Measurements from ENCODE around the gene SLN. TPM values are rescaled to one million over a fixed set of nuclear protein-coding genes. Genes with fewer than 3 reads are reported as not detected.

SLN gene
- total and polyA plus RNA-seq, 5 experiments from 2014 or later, result not detected

DNA sequence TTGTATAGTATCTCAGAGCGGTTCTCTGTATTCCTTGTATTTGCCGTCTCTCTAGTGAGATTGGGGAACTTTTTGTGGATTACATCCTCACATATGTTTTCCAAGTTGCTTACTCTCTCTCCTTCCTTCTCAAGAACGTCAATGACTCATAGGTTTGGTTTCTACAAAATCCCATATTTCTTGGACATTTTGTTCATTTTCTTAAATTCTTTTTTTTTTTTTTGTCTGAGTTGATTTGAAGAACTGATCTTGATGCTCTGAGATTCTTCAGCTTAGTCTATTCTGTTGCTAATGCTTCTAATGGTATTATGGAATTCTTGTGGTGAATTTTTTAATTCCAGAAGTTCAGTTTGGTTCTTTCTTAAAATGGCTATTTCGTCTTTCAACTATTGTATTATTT lies 28.4 kb upstream of the SLN start:
- Mint-ChIP-seq H3K4me3 (no peak overlapping the region), H3K27me3 (peaks cover 21 to 70% (median 39%) of the 10 kb centered on the region in 5 donors), H3K36me3 (peaks cover 0 to 19% (median 0%) of the 10 kb centered on the region in 3 donors), H3K27ac (no peak overlapping the region), H3K4me1 (no peaks in the 10 kb centered on the region), H3K9me3 (peaks cover 0 to 24% (median 5%) of the 10 kb centered on the region in 9 donors)
- no peak for ATAC-seq
- DNase-seq, result no peak
- POLR2A ChIA-PET, result no interaction called here

DNA sequence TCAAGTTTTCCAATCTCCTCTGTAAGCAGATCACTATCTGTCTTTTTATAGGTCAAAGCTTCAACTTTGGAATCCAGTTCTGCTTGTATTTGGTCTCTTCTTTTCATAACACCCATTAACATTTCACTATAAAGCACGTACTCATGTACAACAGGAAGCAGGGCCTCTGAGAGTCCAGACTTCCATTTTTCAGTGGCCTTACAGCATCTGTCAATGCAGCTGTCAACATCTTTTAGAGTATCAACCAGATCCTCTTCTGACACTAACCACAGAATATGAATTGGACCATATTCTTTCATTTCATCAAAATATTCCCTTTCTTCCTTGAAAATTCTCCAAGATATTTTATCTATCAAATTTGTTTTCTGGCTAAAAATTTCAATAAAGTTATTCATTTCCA lies 24.7 kb upstream of the SLN start:
- Mint-ChIP-seq H3K27ac (peak overlapping the region in 1 of 10 donors; percentile 63), H3K27me3 (peaks cover 12 to 48% (median 27%) of the 10 kb centered on the region in 5 donors), H3K36me3 (peaks cover 0 to 19% (median 0%) of the 10 kb centered on the region in 3 donors), H3K4me1 (no peaks in the 10 kb centered on the region), H3K4me3 (no peak overlapping the region), H3K9me3 (peaks cover 0 to 24% (median 5%) of the 10 kb centered on the region in 9 donors)
- ATAC-seq, result no peak
- POLR2A ChIA-PET, result no interaction called here
- no peak for DNase-seq

- no peak for DNase-seq
- no peak for ATAC-seq
- Mint-ChIP-seq H3K27ac (no peak overlapping the region), H3K4me1 (no peaks in the 10 kb centered on the region), H3K4me3 (no peak overlapping the region), H3K36me3 (no peaks in the 10 kb centered on the region), H3K9me3 (peaks cover 0 to 3% (median 0%) of the 10 kb centered on the region in 9 donors), H3K27me3 (peaks cover 8 to 25% (median 16%) of the 10 kb centered on the region in 5 donors)
- POLR2A ChIA-PET, result no interaction called here
These were observed 21.7 kb upstream of the SLN start for GRCh38 chr11:107733518-107733917.

GRCh38 chr11:107732689-107733051 lies 20.8 kb upstream of the SLN start:
- DNase-seq (no peak), ATAC-seq (no peak)
- peaks cover 8 to 23% (median 17%) of the 10 kb centered on the region in 5 donors for H3K27me3 Mint-ChIP-seq
- H3K4me1 Mint-ChIP-seq, result no peaks in the 10 kb centered on the region
- no peak overlapping the region for H3K27ac Mint-ChIP-seq
- H3K36me3 Mint-ChIP-seq, result no peaks in the 10 kb centered on the region
- POLR2A ChIA-PET, result no interaction called here
- no peak overlapping the region for H3K4me3 Mint-ChIP-seq
- peaks cover 0 to 3% (median 0%) of the 10 kb centered on the region in 9 donors for H3K9me3 Mint-ChIP-seq

DNA sequence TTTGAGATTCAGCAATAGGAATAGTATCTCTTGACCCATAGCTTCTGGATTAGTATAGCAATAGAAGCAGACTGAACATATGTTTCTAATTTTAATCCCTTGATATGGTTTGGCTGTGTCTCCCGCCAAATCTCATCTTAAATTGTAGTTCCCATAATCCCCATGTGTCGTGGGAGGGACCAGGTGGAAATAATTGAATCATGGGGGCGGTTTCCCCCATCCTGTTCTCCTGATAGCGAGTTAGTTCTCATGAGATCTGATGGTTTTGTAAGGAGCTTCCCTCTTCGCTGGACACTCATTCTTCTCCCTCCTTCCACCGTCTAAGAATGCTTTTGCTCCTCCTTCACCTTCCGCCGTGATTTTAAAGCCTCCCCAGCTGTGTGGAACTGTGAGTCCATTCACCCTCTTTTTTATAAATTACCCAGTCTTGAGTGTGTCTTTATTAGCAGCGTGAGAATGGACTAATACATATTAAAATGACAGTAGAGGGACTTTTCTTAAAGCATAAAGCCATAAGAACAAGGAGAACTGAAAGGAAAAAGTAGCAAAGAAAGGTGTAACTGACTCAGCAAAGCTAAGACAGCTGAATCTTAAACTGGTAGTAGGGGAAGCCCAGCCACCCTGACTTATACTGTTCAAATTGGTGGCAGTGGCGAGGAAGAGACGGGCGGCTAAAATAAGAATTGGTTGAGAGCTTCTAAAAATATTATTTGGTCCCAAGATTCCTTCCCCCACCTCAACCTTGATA lies 20.3 kb upstream of the SLN start:
- ATAC-seq, result no peak
- DNase-seq, result no peak
- Mint-ChIP-seq H3K4me1 (no peaks in the 10 kb centered on the region), H3K27ac (peak overlapping the region in 1 of 10 donors; percentile 51), H3K4me3 (no peak overlapping the region), H3K27me3 (peaks cover 10 to 29% (median 21%) of the 10 kb centered on the region in 5 donors), H3K9me3 (peaks cover 0 to 3% (median 0%) of the 10 kb centered on the region in 9 donors), H3K36me3 (no peaks in the 10 kb centered on the region)
- POLR2A ChIA-PET, result no interaction called here

- H3K27me3 Mint-ChIP-seq, result peaks cover 8 to 20% (median 14%) of the 10 kb centered on the region in 5 donors
- DNase-seq, result no peak
- no peak overlapping the region for H3K4me3 Mint-ChIP-seq
- ATAC-seq, result no peak
- H3K27ac Mint-ChIP-seq, result no peak overlapping the region
- peaks cover 0 to 7% (median 0%) of the 10 kb centered on the region in 9 donors for H3K9me3 Mint-ChIP-seq
- no peaks in the 10 kb centered on the region for H3K4me1 Mint-ChIP-seq
- POLR2A ChIA-PET, result no interaction called here
- H3K36me3 Mint-ChIP-seq, result no peaks in the 10 kb centered on the region
These were observed 10.8 kb upstream of the SLN start for GRCh38 chr11:107722662-107723061.

DNA sequence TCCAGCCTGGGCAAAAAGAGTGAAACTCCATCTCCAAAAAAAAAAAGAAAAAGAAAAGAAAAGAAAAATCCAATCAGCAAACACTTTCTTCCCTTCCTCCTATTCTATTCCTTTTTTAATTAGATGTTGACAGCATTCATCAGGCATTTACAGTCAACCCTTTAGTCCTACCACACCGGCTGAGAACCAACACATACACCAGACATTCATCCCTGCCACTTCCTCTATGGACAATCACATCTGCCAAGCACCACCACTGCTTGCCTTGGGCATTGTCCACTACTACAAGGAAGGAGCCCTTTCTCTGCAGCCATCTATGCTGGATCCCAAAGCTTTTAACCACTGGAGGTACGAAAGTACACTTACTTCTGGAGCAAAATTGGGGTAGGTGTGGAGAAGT lies 9.4 kb upstream of the SLN start:
- no peaks in the 10 kb centered on the region for H3K36me3 Mint-ChIP-seq
- DNase-seq (no peak), ATAC-seq (no peak)
- H3K27me3 Mint-ChIP-seq, result peaks cover 7 to 13% (median 11%) of the 10 kb centered on the region in 5 donors
- no peaks in the 10 kb centered on the region for H3K4me1 Mint-ChIP-seq
- peaks cover 0 to 7% (median 0%) of the 10 kb centered on the region in 9 donors for H3K9me3 Mint-ChIP-seq
- H3K4me3 Mint-ChIP-seq, result no peak overlapping the region
- H3K27ac Mint-ChIP-seq, result no peak overlapping the region
- POLR2A ChIA-PET, result no interaction called here

- DNase-seq (no peak), ATAC-seq (no peak)
- Mint-ChIP-seq H3K27ac (no peak overlapping the region), H3K4me1 (no peaks in the 10 kb centered on the region), H3K27me3 (peaks cover 7 to 18% (median 14%) of the 10 kb centered on the region in 5 donors), H3K9me3 (peaks cover 0 to 7% (median 0%) of the 10 kb centered on the region in 9 donors), H3K4me3 (no peak overlapping the region), H3K36me3 (no peaks in the 10 kb centered on the region)
- POLR2A ChIA-PET, result no interaction called here
These were observed 8.5 kb upstream of the SLN start for GRCh38 chr11:107720303-107720774.

- H3K27ac Mint-ChIP-seq, result no peak overlapping the region
- H3K27me3 Mint-ChIP-seq, result peaks cover 7 to 20% (median 18%) of the 10 kb centered on the region in 5 donors
- POLR2A ChIA-PET, result no interaction called here
- H3K36me3 Mint-ChIP-seq, result no peaks in the 10 kb centered on the region
- H3K9me3 Mint-ChIP-seq, result peaks cover 0 to 7% (median 0%) of the 10 kb centered on the region in 9 donors
- no peak for ATAC-seq
- no peaks in the 10 kb centered on the region for H3K4me1 Mint-ChIP-seq
- no peak overlapping the region for H3K4me3 Mint-ChIP-seq
- no peak for DNase-seq
These were observed 7.9 kb upstream of the SLN start for GRCh38 chr11:107719557-107720302.

DNA sequence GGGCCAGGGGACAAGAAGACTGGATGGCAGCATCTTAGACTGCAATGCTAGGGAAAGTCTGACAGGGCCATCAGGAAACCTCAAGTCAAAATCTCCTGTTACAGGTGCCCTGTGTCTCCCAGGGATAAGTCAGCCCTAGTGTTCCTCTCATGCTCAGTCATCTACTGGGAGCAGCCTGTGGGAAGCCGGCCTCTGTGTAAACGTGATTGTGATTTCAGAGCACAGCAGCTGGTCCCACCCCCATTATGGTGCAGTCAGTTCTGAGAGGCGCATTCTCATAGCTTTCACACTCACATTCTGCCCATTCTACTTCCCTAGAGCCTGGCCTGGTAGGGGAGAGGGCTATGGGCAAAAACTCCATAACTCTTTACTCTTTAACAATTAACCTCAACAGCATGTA lies 7.2 kb upstream of the SLN start:
- H3K27ac Mint-ChIP-seq, result no peak overlapping the region
- peaks cover 5 to 22% (median 18%) of the 10 kb centered on the region in 5 donors for H3K27me3 Mint-ChIP-seq
- no peak for ATAC-seq
- no peak for DNase-seq
- POLR2A ChIA-PET, result no interaction called here
- H3K4me3 Mint-ChIP-seq, result no peak overlapping the region
- H3K9me3 Mint-ChIP-seq, result peaks cover 0 to 7% (median 0%) of the 10 kb centered on the region in 9 donors
- no peaks in the 10 kb centered on the region for H3K36me3 Mint-ChIP-seq
- no peaks in the 10 kb centered on the region for H3K4me1 Mint-ChIP-seq

DNA sequence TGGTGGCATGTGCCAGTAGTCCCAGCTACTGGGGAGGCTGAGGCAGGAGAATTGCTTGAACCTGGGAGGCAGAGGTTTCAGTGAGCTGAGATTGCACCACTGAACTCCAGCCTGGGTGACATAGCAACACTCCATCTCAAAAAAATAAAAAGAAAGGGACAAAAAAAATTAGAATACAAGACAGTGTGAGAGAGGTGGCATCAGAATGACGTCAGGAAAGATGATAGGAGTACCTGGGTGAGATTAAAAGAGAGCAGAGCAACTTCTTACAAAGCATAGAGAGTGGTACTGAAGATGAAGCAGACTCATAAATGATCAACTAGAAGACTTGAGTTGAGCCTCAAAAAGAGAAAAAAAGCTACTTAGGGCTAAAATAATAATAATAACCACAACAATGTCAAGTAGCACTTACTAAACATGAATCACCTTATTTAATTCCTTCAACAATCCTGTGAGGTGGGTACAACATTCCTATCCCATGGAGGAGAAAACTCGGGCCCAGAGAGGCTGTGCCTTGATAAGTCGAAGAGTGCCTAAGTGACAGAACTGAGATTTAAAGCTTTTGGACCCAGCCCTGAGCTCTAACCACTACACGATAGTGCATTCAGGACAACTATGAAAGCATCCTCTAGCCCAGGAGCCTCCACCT lies 5.2 kb upstream of the SLN start:
- H3K27me3 Mint-ChIP-seq, result peaks cover 11 to 30% (median 20%) of the 10 kb centered on the region in 5 donors
- DNase-seq (no peak), ATAC-seq (no peak)
- no peaks in the 10 kb centered on the region for H3K36me3 Mint-ChIP-seq
- H3K9me3 Mint-ChIP-seq, result peaks cover 0 to 4% (median 0%) of the 10 kb centered on the region in 9 donors
- POLR2A ChIA-PET, result no interaction called here
- H3K27ac Mint-ChIP-seq, result no peak overlapping the region
- no peaks in the 10 kb centered on the region for H3K4me1 Mint-ChIP-seq
- H3K4me3 Mint-ChIP-seq, result no peak overlapping the region

GRCh38 chr11:107713009-107713408 lies 1.2 kb upstream of the SLN start:
- POLR2A ChIA-PET, result no interaction called here
- peaks cover 0 to 4% (median 0%) of the 10 kb centered on the region in 9 donors for H3K9me3 Mint-ChIP-seq
- DNase-seq, result no peak
- no peaks in the 10 kb centered on the region for H3K36me3 Mint-ChIP-seq
- H3K27ac Mint-ChIP-seq, result no peak overlapping the region
- no peak for ATAC-seq
- H3K27me3 Mint-ChIP-seq, result peaks cover 20 to 56% (median 26%) of the 10 kb centered on the region in 5 donors
- H3K4me3 Mint-ChIP-seq, result no peak overlapping the region
- H3K4me1 Mint-ChIP-seq, result no peaks in the 10 kb centered on the region

DNA sequence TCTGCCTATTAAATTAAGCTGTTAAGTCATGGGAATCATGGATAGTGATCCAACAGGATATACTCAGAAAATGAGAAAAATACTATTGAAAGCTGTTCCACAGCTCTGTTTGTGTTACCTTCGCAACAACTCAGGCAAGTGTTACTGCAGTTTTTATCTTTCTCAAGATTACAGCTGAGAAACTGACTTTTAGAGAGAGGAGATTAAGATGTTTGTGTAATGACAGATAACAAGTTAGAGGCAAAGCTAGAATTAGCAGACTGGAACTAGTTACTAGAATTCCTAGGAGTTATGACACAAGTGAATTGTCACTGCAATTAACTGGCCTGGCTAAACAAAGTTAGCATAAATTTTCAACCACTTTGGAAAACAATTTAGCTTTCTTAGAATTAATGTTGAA lies 1.6 kb downstream of the SLN start:
- Mint-ChIP-seq H3K27ac (no peak overlapping the region), H3K4me1 (no peaks in the 10 kb centered on the region), H3K27me3 (peaks cover 15 to 47% (median 25%) of the 10 kb centered on the region in 5 donors), H3K4me3 (no peak overlapping the region), H3K36me3 (no peaks in the 10 kb centered on the region), H3K9me3 (peaks cover 0 to 2% (median 0%) of the 10 kb centered on the region in 9 donors)
- no peak for DNase-seq
- POLR2A ChIA-PET, result no interaction called here
- no peak for ATAC-seq

Data from naive thymus-derived CD8-positive, alpha-beta T cell (primary cell).